OCI-LY1 (cell line): ENCODE results near the gene SEPTIN2.

Source experiments
- H2AFZ ChIP-seq: fragments of 200-600 bp; sonication (generic), shearing (Covaris generic); 2 replicates; pipeline ENCODE4 v1.6.0; 2014; ENCODE audit warnings: antibody characterized with exemption, mild to moderate bottlenecking, low read length
- H3F3A ChIP-seq: fragments of 200-600 bp; sonication (generic), shearing (Covaris generic); 2 replicates; pipeline ENCODE4 v1.6.0; 2014; ENCODE audit warnings: mild to moderate bottlenecking, antibody characterized with exemption, low read length, moderate library complexity; ENCODE audit not compliant: insufficient read depth
- H3K27ac ChIP-seq: fragments of 200-600 bp; sonication (generic); 2 replicates; pipeline ENCODE4 v1.5.1; 2014; ENCODE audit warnings: low read length, mixed run types, mild to moderate bottlenecking, low read depth; ENCODE audit not compliant: poor library complexity, severe bottlenecking
- H3K27me3 ChIP-seq: fragments of 200-600 bp; sonication (generic); 2 replicates; pipeline ENCODE4 v1.6.0; 2014; ENCODE audit warnings: antibody characterized with exemption, mild to moderate bottlenecking, low read length, moderate library complexity; ENCODE audit not compliant: insufficient read depth
- H3K36me3 ChIP-seq: fragments of 200-600 bp; sonication (generic); 2 replicates; pipeline ENCODE4 v1.6.1; 2014; ENCODE audit warnings: mild to moderate bottlenecking, antibody characterized with exemption, low read length, moderate library complexity, mixed read lengths; ENCODE audit not compliant: insufficient read depth
- H3K4me1 ChIP-seq: fragments of 200-600 bp; sonication (generic); 2 replicates; pipeline ENCODE4 v1.5.1; 2014; ENCODE audit warnings: mild to moderate bottlenecking, low read length, moderate library complexity; ENCODE audit not compliant: insufficient read depth, severe bottlenecking
- H3K4me2 ChIP-seq: fragments of 200-600 bp; sonication (generic), shearing (Covaris generic); 2 replicates; pipeline ENCODE4 v1.6.1; 2014; ENCODE audit warnings: low read length
- H3K4me3 ChIP-seq: fragments of 200-600 bp; sonication (generic); 2 replicates; pipeline ENCODE4 v1.5.1; 2014; ENCODE audit warnings: low read length, low read depth, mild to moderate bottlenecking, mixed read lengths; ENCODE audit not compliant: poor library complexity, severe bottlenecking
- H3K79me2 ChIP-seq: fragments of 200-600 bp; shearing (Covaris generic); 2 replicates; pipeline ENCODE4 v1.6.1; 2016; ENCODE audit warnings: mixed run types, low read length, mixed read lengths; ENCODE audit not compliant: insufficient read depth
- H3K9ac ChIP-seq: fragments of 200-600 bp; sonication (generic), shearing (Covaris generic); 2 replicates; pipeline ENCODE4 v1.6.1; 2014; ENCODE audit warnings: mild to moderate bottlenecking, low read length, mixed read lengths
- H3K9me2 ChIP-seq: fragments of 200-600 bp; sonication (generic), shearing (Covaris generic); 2 replicates; pipeline ENCODE4 v1.6.1; 2014; ENCODE audit warnings: low read depth, mild to moderate bottlenecking, low read length, mixed read lengths
- H3K9me3 ChIP-seq: fragments of 200-600 bp; shearing (Covaris generic); 2 replicates; pipeline ENCODE4 v1.6.1; 2014; ENCODE audit warnings: low read length, mixed read lengths
- H4K20me1 ChIP-seq: fragments of 200-600 bp; sonication (generic), shearing (Covaris generic); 2 replicates; pipeline ENCODE4 v1.6.0; 2016; ENCODE audit warnings: mild to moderate bottlenecking, low read length; ENCODE audit not compliant: insufficient read depth
- EZH2 ChIP-seq: fragments of 200-600 bp; sonication (generic), shearing (Covaris generic); IDR thresholded peaks from 2 replicates; pipeline ENCODE4 v1.8.0; 2017; ENCODE audit warnings: borderline replicate concordance, mixed run types, mild to moderate bottlenecking, antibody characterized with exemption, low read length, moderate library complexity, mixed read lengths
- TF ChIP-seq, protein P1 (sequence below): fragments of 200-600 bp; sonication (generic), shearing (Covaris generic); IDR thresholded peaks from 2 replicates; pipeline ENCODE4 v1.5.1; 2017; ENCODE audit warnings: mild to moderate bottlenecking, antibody characterized with exemption, low read length, moderate library complexity, mixed read lengths

The SEPTIN2 gene

DNA sequence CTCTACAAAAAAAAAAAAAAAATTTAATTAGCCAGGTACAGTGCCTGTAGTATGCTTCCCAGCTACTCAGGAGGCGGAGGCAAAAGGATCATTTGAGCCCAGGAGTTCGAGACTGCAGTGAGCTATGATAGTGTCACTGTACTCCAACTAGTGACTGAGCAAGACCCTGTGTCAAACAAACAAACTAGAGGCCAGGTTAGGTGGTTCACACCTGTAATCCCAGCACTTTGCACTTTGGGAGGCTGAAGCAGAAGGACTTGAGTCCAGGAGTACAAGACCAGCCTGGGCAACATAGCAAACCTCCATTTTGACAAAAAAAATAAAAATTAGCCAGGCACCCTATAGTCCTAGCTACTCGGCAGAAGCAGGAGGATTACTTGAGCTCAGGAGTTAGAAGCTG, 13.6 kb upstream of the SEPTIN2 start:
- peaks cover 51% of the 10 kb centered on the region for H3K79me2 ChIP-seq
- H3K4me2 ChIP-seq: no peak overlapping the region

GRCh38 chr2:241302759-241303651, 12.7 kb upstream of the SEPTIN2 start:
- Histone ChIP-seq H3F3A (no peaks in the 10 kb centered on the region), H3K4me1 (peaks cover 10% of the 10 kb centered on the region), H3K79me2 (peaks cover 54% of the 10 kb centered on the region), H3K4me3 (no peak overlapping the region), H3K27me3 (no peaks in the 10 kb centered on the region), H3K27ac (no peak overlapping the region), H3K9ac (no peak overlapping the region), H3K9me3 (no peaks in the 10 kb centered on the region), H2AFZ (no peak overlapping the region), H3K9me2 (no peaks in the 10 kb centered on the region), H4K20me1 (no peaks in the 10 kb centered on the region), H3K4me2 (no peak overlapping the region), H3K36me3 (peaks cover 4% of the 10 kb centered on the region; the same call in 1 of the 2 replicates)
- TF ChIP-seq EZH2: no peak
- TF ChIP-seq, protein P1, sequence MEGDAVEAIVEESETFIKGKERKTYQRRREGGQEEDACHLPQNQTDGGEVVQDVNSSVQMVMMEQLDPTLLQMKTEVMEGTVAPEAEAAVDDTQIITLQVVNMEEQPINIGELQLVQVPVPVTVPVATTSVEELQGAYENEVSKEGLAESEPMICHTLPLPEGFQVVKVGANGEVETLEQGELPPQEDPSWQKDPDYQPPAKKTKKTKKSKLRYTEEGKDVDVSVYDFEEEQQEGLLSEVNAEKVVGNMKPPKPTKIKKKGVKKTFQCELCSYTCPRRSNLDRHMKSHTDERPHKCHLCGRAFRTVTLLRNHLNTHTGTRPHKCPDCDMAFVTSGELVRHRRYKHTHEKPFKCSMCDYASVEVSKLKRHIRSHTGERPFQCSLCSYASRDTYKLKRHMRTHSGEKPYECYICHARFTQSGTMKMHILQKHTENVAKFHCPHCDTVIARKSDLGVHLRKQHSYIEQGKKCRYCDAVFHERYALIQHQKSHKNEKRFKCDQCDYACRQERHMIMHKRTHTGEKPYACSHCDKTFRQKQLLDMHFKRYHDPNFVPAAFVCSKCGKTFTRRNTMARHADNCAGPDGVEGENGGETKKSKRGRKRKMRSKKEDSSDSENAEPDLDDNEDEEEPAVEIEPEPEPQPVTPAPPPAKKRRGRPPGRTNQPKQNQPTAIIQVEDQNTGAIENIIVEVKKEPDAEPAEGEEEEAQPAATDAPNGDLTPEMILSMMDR: no peak

More for the DNA sequence above, 13.6 kb upstream of the SEPTIN2 start:
- Histone ChIP-seq H3K4me3 (no peak overlapping the region), H3F3A (no peaks in the 10 kb centered on the region), H3K36me3 (peaks cover 5% of the 10 kb centered on the region; the same call in 1 of the 2 replicates), H2AFZ (no peak overlapping the region), H3K27ac (no peak overlapping the region), H4K20me1 (no peaks in the 10 kb centered on the region), H3K9me3 (no peaks in the 10 kb centered on the region), H3K27me3 (no peaks in the 10 kb centered on the region), H3K4me1 (peaks cover 10% of the 10 kb centered on the region), H3K9me2 (no peaks in the 10 kb centered on the region), H3K9ac (no peak overlapping the region)
- TF ChIP-seq, protein P1: no peak
- TF ChIP-seq EZH2: no peak

- H2AFZ ChIP-seq: no peak overlapping the region
- peaks cover 51% of the 10 kb centered on the region for H3K79me2 ChIP-seq
- H3K4me2 ChIP-seq: no peak overlapping the region
- no peaks in the 10 kb centered on the region for H3K9me2 ChIP-seq
- no peak overlapping the region for H3K9ac ChIP-seq
- H4K20me1 ChIP-seq: no peaks in the 10 kb centered on the region
- H3K4me1 ChIP-seq: peaks cover 10% of the 10 kb centered on the region
- H3K9me3 ChIP-seq: no peaks in the 10 kb centered on the region
- H3K27ac ChIP-seq: no peak overlapping the region
- no peaks in the 10 kb centered on the region for H3K27me3 ChIP-seq
- no peaks in the 10 kb centered on the region for H3F3A ChIP-seq
- H3K4me3 ChIP-seq: no peak overlapping the region
- H3K36me3 ChIP-seq: peaks cover 8% of the 10 kb centered on the region; the same call in 1 of the 2 replicates
- no peak for TF ChIP-seq EZH2
- TF ChIP-seq, protein P1: no peak
These were observed 11.6 kb upstream of the SEPTIN2 start for GRCh38 chr2:241304039-241304670.
